OCI-LY3 (cell line): Measurements from ENCODE around the gene PHOX2B.
"Not testable (repeated sequence)": the region's sequence is repeated elsewhere in the genome, so short reads cannot be mapped to it uniquely, and the experiment has no call there.

Experiments
- H2AFZ ChIP-seq: fragments of 200-600, 300-600 bp; shearing (Covaris generic); 2 replicates; pipeline ENCODE4 v1.6.0; 2014; ENCODE audit warnings: antibody characterized with exemption, low read depth, low read length
- H3K27ac ChIP-seq: fragments of 200-600, 300-600 bp; sonication (generic); 2 replicates; pipeline ENCODE4 v1.5.1; 2014; ENCODE audit warnings: mild to moderate bottlenecking, low read length, moderate library complexity, mixed read lengths
- H3K27me3 ChIP-seq: fragments of 200-600, 300-600 bp; sonication (generic); 2 replicates; pipeline ENCODE4 v1.6.1; 2014; ENCODE audit warnings: low read depth, low read length, mixed read lengths
- H3K36me3 ChIP-seq: fragments of 200-600, 300-600 bp; sonication (generic); replicated peaks from 2 replicates; pipeline ENCODE3; 2014; ENCODE audit warnings: low read depth, low read length, mixed read lengths
- H3K4me1 ChIP-seq: fragments of 300-600, 200-600 bp; sonication (generic); 2 replicates; pipeline ENCODE4 v1.6.1; 2014; ENCODE audit warnings: low read length, mixed read lengths
- H3K4me2 ChIP-seq: fragments of 200-600, 300-600 bp; sonication (generic); 2 replicates; pipeline ENCODE4 v1.6.1; 2014; ENCODE audit warnings: low read length, mixed read lengths
- H3K4me3 ChIP-seq: fragments of 300-600, 200-600 bp; sonication (generic); 2 replicates; pipeline ENCODE4 v1.5.1; 2014; ENCODE audit warnings: antibody characterized with exemption, mild to moderate bottlenecking, low read length, moderate library complexity
- H3K79me2 ChIP-seq: fragments of 300-600, 200-600 bp; shearing (Covaris generic); 2 replicates; pipeline ENCODE4 v1.6.1; 2014; ENCODE audit warnings: mild to moderate bottlenecking, low read length, mixed read lengths
- H3K9ac ChIP-seq: fragments of 300-600, 200-600 bp; shearing (Covaris generic); 2 replicates; pipeline ENCODE4 v1.6.0; 2014; ENCODE audit warnings: mild to moderate bottlenecking, low read length, moderate library complexity
- H3K9me3 ChIP-seq: fragments of 200-600, 300-600 bp; shearing (Covaris generic); 2 replicates; pipeline ENCODE4 v1.6.1; 2014; ENCODE audit warnings: low read length, mixed read lengths; ENCODE audit not compliant: insufficient read depth
- H4K20me1 ChIP-seq: fragments of 200-600, 300-600 bp; sonication (generic); 2 replicates; pipeline ENCODE4 v1.6.1; 2016; ENCODE audit warnings: low read length, mixed read lengths; ENCODE audit not compliant: insufficient read depth
- EZH2phosphoT487 ChIP-seq: fragments of 200-600 bp; shearing (Covaris generic); IDR thresholded peaks from 2 replicates; pipeline ENCODE4 v1.6.1; 2018; ENCODE audit warnings: antibody characterized with exemption, mixed run types, low read depth
- TF ChIP-seq, protein P1 (sequence below): fragments of 200-600, 300-600 bp; sonication (generic); IDR thresholded peaks from 2 replicates; pipeline ENCODE4 v1.5.1; 2014; ENCODE audit warnings: antibody characterized with exemption, low read length, low read depth

Gene PHOX2B

GRCh38 chr4:41712425-41712824, 36.1 kb downstream of the PHOX2B start:
- Histone ChIP-seq H3K27ac (no peak overlapping the region), H4K20me1 (no peaks in the 10 kb centered on the region), H3K4me2 (no peak overlapping the region), H3K27me3 (no peaks in the 10 kb centered on the region), H2AFZ (no peak overlapping the region), H3K36me3 (peaks cover 2% of the 10 kb centered on the region), H3K4me3 (no peak overlapping the region), H3K4me1 (peaks cover 24% of the 10 kb centered on the region), H3K9ac (no peak overlapping the region), H3K9me3 (no peaks in the 10 kb centered on the region), H3K79me2 (no peaks in the 10 kb centered on the region)
- no peak for TF ChIP-seq EZH2phosphoT487
- TF ChIP-seq, protein P1, sequence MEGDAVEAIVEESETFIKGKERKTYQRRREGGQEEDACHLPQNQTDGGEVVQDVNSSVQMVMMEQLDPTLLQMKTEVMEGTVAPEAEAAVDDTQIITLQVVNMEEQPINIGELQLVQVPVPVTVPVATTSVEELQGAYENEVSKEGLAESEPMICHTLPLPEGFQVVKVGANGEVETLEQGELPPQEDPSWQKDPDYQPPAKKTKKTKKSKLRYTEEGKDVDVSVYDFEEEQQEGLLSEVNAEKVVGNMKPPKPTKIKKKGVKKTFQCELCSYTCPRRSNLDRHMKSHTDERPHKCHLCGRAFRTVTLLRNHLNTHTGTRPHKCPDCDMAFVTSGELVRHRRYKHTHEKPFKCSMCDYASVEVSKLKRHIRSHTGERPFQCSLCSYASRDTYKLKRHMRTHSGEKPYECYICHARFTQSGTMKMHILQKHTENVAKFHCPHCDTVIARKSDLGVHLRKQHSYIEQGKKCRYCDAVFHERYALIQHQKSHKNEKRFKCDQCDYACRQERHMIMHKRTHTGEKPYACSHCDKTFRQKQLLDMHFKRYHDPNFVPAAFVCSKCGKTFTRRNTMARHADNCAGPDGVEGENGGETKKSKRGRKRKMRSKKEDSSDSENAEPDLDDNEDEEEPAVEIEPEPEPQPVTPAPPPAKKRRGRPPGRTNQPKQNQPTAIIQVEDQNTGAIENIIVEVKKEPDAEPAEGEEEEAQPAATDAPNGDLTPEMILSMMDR = no peak

DNA sequence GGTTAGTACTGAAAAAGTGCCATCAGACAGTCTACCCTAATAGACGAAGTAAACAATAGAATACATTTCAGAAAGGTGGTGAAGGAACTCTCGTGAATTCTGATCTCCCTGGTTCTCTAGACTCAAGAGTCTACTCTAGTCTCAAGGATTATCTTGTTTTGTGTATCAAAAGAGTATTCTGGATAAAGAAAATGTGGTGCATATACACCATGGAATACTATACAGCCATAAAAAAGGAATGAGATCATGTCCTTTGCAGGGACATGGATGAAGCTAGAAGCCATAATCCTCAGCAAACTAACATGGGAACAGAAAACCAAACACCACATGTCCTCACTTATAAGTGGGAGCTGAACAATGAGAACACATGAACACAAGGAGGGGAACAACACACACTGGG, 36.9 kb downstream of the PHOX2B start:
- not testable (repeated sequence) for H3K27ac ChIP-seq, H2AFZ ChIP-seq, H3K9ac ChIP-seq, H3K4me2 ChIP-seq, H3K27me3 ChIP-seq, H3K79me2 ChIP-seq, H4K20me1 ChIP-seq, H3K4me3 ChIP-seq, H3K36me3 ChIP-seq, H3K9me3 ChIP-seq
- H3K4me1 ChIP-seq = peaks cover 24% of the 10 kb centered on the region

- Histone ChIP-seq H3K4me2 (peak overlapping the region; percentile 46), H3K27me3 (no peaks in the 10 kb centered on the region), H4K20me1 (no peaks in the 10 kb centered on the region), H3K4me1 (peaks cover 24% of the 10 kb centered on the region), H3K36me3 (peaks cover 2% of the 10 kb centered on the region), H3K4me3 (peak overlapping the region; percentile 2; the same call in 1 of the 2 replicates), H3K79me2 (no peaks in the 10 kb centered on the region), H2AFZ (peak overlapping the region; percentile 84), H3K27ac (peak overlapping the region; percentile 48; the same call in 1 of the 2 replicates), H3K9me3 (no peaks in the 10 kb centered on the region), H3K9ac (peak overlapping the region; percentile 26; the same call in 1 of the 2 replicates)
- TF ChIP-seq EZH2phosphoT487 = no peak
- TF ChIP-seq, protein P1 = no peak
Observed at GRCh38 chr4:41709844-41710481, 38.6 kb downstream of the PHOX2B start.

DNA sequence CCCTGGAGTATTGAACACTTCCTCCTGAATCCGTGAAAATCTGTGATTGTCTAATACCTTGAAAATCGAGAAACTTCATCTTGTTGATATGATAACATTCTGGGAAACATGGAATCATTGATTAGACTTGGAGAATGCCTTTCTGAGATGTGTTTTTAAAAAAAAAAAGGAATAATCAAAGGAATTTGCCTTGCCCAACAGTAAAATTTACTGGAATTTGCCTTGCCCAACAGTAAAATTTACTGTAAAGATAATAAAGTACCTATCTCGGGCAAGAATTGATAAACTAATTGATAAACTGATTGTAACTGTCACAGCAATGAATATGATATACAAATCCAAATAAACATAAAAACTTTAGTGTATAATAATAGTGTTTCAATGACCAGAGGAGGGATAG, 44.7 kb downstream of the PHOX2B start:
- Histone ChIP-seq H2AFZ (no peak overlapping the region), H3K4me2 (no peak overlapping the region), H3K4me3 (no peak overlapping the region), H3K4me1 (peaks cover 43% of the 10 kb centered on the region), H4K20me1 (no peaks in the 10 kb centered on the region), H3K36me3 (peaks cover 10% of the 10 kb centered on the region), H3K27me3 (no peaks in the 10 kb centered on the region), H3K27ac (peak overlapping the region; percentile 80), H3K9me3 (peaks cover 11% of the 10 kb centered on the region; the same call in 1 of the 2 replicates), H3K79me2 (no peaks in the 10 kb centered on the region), H3K9ac (no peak overlapping the region)
- TF ChIP-seq, protein P1 = no peak
- no peak for TF ChIP-seq EZH2phosphoT487
